Cardiac muscle cell (in vitro differentiated cells and primary cell): ENCODE data around the gene RRP1. TPM values are rescaled to one million over a fixed set of nuclear protein-coding genes. Genes with fewer than 3 reads are reported as not detected.
A peak's percentile ranks its signal among the peaks of the same experiment; 100 is the strongest.

Experiments
- DNase-seq, 2 donors: peaks; one replicate each; pipeline versions ENCODE4 v3.0.0 to v3.0.0-alpha.2; 2010 to 2017; ENCODE audit warnings: low read depth in 1 of 2, low spot score in 1 of 2
- H3K27ac ChIP-seq: fragments of 200-600 bp; sonication (generic); 2 replicates; pipeline ENCODE4 v1.5.1; 2016
- H3K27me3 ChIP-seq: fragments of 200-600 bp; sonication (generic); 2 replicates; pipeline ENCODE4 v1.6.0; 2016; ENCODE audit warnings: control low read depth
- H3K36me3 ChIP-seq: fragments of 200-600 bp; sonication (generic); 2 replicates; pipeline ENCODE4 v1.5.1; 2016; ENCODE audit warnings: control low read depth
- H3K4me1 ChIP-seq: fragments of 200-600 bp; sonication (generic); 2 replicates; pipeline ENCODE4 v1.8.1; 2017; ENCODE audit warnings: low read depth, mild to moderate bottlenecking, mixed run types
- H3K4me3 ChIP-seq: fragments of 200-600 bp; sonication (generic); 2 replicates; pipeline ENCODE4 v1.5.1; 2016; ENCODE audit warnings: mild to moderate bottlenecking
- H3K9me3 ChIP-seq: fragments of 200-600 bp; sonication (generic); 2 replicates; pipeline ENCODE4 v1.5.1; 2017; ENCODE audit warnings: low read depth, mild to moderate bottlenecking, control low read depth
- polyA plus RNA-seq: library from polyadenylated mRNA; unstranded; fragments of >200 nt; fragmentation: Nextera tagmentation; extraction: Ambion mirVana; gene quantifications from 2 replicates; pipeline ENCODE4 v1.2.1, GENCODE V29; 2016
- total RNA-seq: library from RNA; depleted of rRNA; stranded (reverse); fragments of >200 nt; gene quantifications from 2 replicates; pipeline ENCODE4 v1.2.3, GENCODE V29; 2016
- TF ChIP-seq, protein P1 (sequence below): IDR thresholded peaks from 2 replicates; pipeline ENCODE4 v1.5.1; 2012; ENCODE audit warnings: low read depth, mild to moderate bottlenecking, low read length

RRP1 gene
- 14.4 and 20.1 TPM in 2 replicates for total RNA-seq
- 27.8 and 32.6 TPM in 2 replicates for polyA plus RNA-seq

DNA sequence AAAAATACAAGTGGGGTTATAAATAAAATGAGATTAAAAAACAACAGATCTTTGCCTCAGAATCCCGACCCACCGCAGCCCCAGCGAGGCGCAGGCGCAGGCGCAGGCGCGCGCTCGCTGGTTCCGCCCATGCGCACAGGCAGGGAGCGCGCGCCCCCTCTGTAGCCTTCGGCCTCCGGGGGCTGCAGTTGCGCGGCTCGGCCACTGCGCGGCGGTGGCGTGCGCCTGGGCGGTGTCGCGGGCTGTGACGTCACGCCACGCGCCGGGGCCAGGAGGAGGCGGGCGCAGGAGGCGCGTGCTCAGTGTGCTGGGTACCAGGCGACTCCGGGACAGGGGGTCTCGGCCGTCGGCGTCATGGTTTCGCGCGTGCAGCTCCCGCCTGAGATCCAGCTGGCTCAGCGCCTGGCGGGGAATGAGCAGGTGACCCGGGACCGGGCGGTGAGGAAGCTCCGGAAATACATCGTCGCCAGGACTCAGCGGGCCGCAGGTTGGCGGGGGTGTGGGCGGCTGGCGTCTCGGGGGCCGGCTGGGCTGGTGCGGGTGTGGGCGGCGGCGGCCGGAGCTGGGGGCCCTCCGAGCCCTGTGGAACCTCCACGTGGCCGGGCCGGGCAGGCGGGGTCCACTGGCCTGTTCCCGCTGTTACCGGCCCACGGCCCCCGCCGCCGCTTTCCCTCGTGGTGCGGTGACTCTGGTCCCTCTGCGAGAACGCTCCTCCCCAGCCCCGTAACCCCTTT, at the start of gene RRP1:
RRP1 (plus strand) TSS at position 302 of the 734 bp plus-strand sequence; CDS start at position 355, 53 bp downstream.
- H3K36me3 ChIP-seq = peaks cover 19% of the 10 kb centered on the region
- TF ChIP-seq, protein P1, sequence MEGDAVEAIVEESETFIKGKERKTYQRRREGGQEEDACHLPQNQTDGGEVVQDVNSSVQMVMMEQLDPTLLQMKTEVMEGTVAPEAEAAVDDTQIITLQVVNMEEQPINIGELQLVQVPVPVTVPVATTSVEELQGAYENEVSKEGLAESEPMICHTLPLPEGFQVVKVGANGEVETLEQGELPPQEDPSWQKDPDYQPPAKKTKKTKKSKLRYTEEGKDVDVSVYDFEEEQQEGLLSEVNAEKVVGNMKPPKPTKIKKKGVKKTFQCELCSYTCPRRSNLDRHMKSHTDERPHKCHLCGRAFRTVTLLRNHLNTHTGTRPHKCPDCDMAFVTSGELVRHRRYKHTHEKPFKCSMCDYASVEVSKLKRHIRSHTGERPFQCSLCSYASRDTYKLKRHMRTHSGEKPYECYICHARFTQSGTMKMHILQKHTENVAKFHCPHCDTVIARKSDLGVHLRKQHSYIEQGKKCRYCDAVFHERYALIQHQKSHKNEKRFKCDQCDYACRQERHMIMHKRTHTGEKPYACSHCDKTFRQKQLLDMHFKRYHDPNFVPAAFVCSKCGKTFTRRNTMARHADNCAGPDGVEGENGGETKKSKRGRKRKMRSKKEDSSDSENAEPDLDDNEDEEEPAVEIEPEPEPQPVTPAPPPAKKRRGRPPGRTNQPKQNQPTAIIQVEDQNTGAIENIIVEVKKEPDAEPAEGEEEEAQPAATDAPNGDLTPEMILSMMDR = peak; percentile 78
- DNase-seq = peak; percentile 92 to 94
- peak within 1 kb of the TSS; percentile 66 for H3K4me3 ChIP-seq
- peaks cover 5% of the 10 kb centered on the region for H3K4me1 ChIP-seq
- H3K27ac ChIP-seq = peak within 1 kb of the TSS; percentile 88
- no peaks in the 10 kb centered on the region for H3K9me3 ChIP-seq
- no peaks in the 10 kb centered on the region for H3K27me3 ChIP-seq

GRCh38 chr21:43739621-43740435, 49.5 kb upstream of the RRP1 start:
- Histone ChIP-seq H3K36me3 (peaks cover 3% of the 10 kb centered on the region), H3K4me3 (no peak overlapping the region), H3K9me3 (no peaks in the 10 kb centered on the region), H3K4me1 (peaks cover 8% of the 10 kb centered on the region), H3K27me3 (no peaks in the 10 kb centered on the region), H3K27ac (peak overlapping the region; percentile 73)
- no peak for DNase-seq
- TF ChIP-seq, protein P1 = no peak

DNA sequence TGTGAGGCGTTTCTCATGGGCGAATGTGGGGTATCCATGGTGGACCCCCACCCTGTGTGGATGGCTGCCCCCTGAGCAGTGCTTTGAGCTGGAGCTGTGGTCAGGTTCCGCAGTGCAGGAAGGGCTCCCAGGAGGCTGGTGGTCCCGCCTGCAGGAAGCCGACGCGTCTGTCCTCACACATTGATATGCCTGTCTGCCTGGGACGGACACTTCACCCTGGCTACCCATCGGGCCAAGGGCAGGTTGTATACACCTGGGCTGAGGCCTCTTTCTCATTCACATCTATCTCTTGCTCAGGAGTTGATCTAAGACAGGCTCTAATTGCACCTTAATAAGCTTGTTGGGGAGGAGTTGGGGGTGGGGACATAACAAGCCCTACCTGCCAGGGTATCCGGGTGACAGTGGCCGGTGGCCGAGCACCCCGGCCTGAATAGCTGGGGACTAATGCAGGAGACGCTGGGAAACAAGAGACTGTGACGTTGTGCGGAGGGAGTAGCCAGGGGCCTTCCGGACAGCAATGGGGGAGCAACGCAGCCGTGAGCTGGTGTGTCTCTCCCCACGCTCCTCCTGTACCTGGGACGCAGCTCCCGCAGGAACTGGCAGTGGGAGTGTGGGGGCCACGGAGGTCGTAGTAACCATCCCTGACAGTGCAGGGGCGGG, 48.8 kb upstream of the RRP1 start:
- Histone ChIP-seq H3K27me3 (no peaks in the 10 kb centered on the region), H3K4me1 (peaks cover 4% of the 10 kb centered on the region), H3K4me3 (no peak overlapping the region), H3K9me3 (no peaks in the 10 kb centered on the region), H3K27ac (peak overlapping the region; percentile 73), H3K36me3 (peaks cover 3% of the 10 kb centered on the region)
- peak; percentile 53 to 87 for DNase-seq
- TF ChIP-seq, protein P1 = no peak

DNA sequence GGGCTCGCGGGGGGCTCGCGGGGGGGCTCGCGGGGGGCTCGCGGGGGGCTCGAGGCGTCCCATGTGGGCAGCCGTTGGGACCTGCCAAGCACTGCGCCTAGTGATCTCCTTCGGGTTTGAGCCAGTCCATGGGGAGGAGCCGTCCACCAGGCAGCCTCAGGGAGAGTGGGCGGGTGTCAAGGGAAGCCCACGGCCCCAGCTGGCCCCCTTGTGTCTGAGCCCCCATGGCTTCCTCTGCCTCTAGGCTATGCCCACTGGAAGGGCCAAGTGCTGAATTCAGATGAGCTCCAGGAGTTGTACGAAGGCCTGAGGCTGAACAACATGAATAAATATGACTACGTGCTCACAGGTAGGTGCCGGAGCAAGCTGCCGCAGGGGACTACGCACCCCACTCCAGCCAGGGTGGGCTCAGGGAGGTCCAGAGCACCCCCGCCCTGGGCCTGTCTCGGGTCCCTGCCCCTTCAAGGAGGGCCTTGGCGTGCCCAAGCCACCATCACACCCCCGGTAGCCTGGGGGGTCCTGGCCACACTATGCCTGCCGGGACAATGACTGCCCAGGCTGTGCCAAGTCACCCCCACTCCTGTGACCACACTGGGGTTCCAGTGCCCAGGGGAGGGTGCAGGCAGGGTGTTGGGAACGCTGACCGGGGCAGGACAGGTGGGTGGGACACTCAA, 47.8 kb upstream of the RRP1 start:
- peak in 1 of 2 donors; percentile 37 for DNase-seq
- Histone ChIP-seq H3K4me1 (peaks cover 4% of the 10 kb centered on the region), H3K36me3 (peaks cover 3% of the 10 kb centered on the region), H3K4me3 (no peak overlapping the region), H3K27me3 (no peaks in the 10 kb centered on the region), H3K9me3 (no peaks in the 10 kb centered on the region), H3K27ac (no peak overlapping the region)
- TF ChIP-seq, protein P1 = no peak

DNA sequence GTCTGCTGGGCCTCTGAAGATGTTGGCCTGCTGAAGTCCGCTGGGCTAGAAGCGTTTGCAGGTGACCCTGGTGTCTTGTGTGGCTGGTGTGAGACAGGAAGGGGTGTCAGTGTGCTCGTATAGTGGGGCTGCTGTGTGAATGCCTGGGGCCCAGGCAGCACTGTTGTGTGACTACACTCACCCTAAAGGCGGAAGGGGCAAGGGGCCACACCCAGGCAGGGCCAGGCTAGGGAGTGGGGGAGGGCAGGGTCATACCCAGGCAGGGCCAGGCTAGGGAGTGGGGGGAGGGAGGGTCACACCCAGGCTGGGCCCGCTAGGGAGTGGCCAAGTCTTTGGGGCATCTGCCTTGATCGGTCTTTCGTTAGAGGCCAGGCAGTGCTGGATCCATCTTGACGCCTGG, 45.4 kb upstream of the RRP1 start:
- no peaks in the 10 kb centered on the region for H3K27me3 ChIP-seq
- H3K4me3 ChIP-seq = no peak overlapping the region
- TF ChIP-seq, protein P1 = no peak
- H3K36me3 ChIP-seq = peaks cover 7% of the 10 kb centered on the region
- no peaks in the 10 kb centered on the region for H3K9me3 ChIP-seq
- DNase-seq = no peak
- no peak overlapping the region for H3K27ac ChIP-seq
- no peaks in the 10 kb centered on the region for H3K4me1 ChIP-seq
